Left ventricle myocardium inferior (tissue), 1 donor: ENCODE results near the gene RNF126. TPM values are rescaled to one million over a fixed set of nuclear protein-coding genes. Genes with fewer than 3 reads are reported as not detected.

Experiments
- DNase-seq: peaks from one replicate; pipeline ENCODE4 v3.0.0-alpha.2; 2020
- H3K27ac ChIP-seq: fragments of 200-600 bp; replicated peaks from 2 replicates; pipeline ENCODE4 v1.8.0; 2021
- H3K27me3 ChIP-seq: fragments of 200-600 bp; 2 replicates; pipeline ENCODE4 v1.8.0; 2021; ENCODE audit warnings: low read depth
- H3K36me3 ChIP-seq: fragments of 200-600 bp; 2 replicates; pipeline ENCODE4 v1.8.0; 2021
- H3K4me1 ChIP-seq: fragments of 200-600 bp; 2 replicates; pipeline ENCODE4 v1.8.0; 2021
- H3K4me3 ChIP-seq: fragments of 200-600 bp; 2 replicates; pipeline ENCODE4 v1.8.0; 2021; ENCODE audit warnings: mild to moderate bottlenecking, moderate library complexity
- H3K9me3 ChIP-seq: fragments of 200-600 bp; replicated peaks from 2 replicates; pipeline ENCODE4 v1.8.0; 2021
- CTCF ChIP-seq: fragments of 200-600 bp; IDR thresholded peaks from 2 replicates; pipeline ENCODE4 v1.8.0; 2021; ENCODE audit warnings: antibody characterized with exemption, mild to moderate bottlenecking, borderline replicate concordance
- intact Hi-C: fragments of 100-400 bp; cut with micrococcal nuclease; formaldehyde crosslinking; loops from one replicate; pipeline ENCODE4 v1.11.0; 2022
- total RNA-seq: library from RNA; stranded (reverse); fragmentation: NEBNext Ultra II Directional; extraction: Animal tissue kit (Norgen Biotek cat#: 25700); gene quantifications from one replicate; pipeline ENCODE4 v1.2.1, GENCODE V29; 2021
- donor health status: DM: no; HTN: yes; CAD: no; lungs with severe emphysema.

RNF126 gene
- total RNA-seq, 1 donor from 2014 or later: 25.5 TPM

GRCh38 chr19:658916-659839 is 3.8 kb downstream of the RNF126 start:
- TF ChIP-seq CTCF: no peak
- peaks cover 83% of the 10 kb centered on the region for H3K4me1 ChIP-seq
- peaks cover 7% of the 10 kb centered on the region for H3K36me3 ChIP-seq
- H3K27me3 ChIP-seq: no peaks in the 10 kb centered on the region
- H3K27ac ChIP-seq: peak overlapping the region; percentile 90
- H3K9me3 ChIP-seq: no peaks in the 10 kb centered on the region
- peak overlapping the region; percentile 41 for H3K4me3 ChIP-seq
- DNase-seq: peak; percentile 65
- intact Hi-C loops: no loop called here

GRCh38 chr19:658059-658839 is 4.8 kb downstream of the RNF126 start:
- intact Hi-C loops: no loop called here
- H3K27ac ChIP-seq: peak overlapping the region; percentile 90
- no peaks in the 10 kb centered on the region for H3K27me3 ChIP-seq
- no peak for DNase-seq
- peaks cover 74% of the 10 kb centered on the region for H3K4me1 ChIP-seq
- H3K4me3 ChIP-seq: no peak overlapping the region
- no peak for TF ChIP-seq CTCF
- peaks cover 13% of the 10 kb centered on the region for H3K36me3 ChIP-seq
- H3K9me3 ChIP-seq: no peaks in the 10 kb centered on the region

GRCh38 chr19:657611-658010 is 5.4 kb downstream of the RNF126 start:
- intact Hi-C loops: no loop called here
- H3K36me3 ChIP-seq: peaks cover 19% of the 10 kb centered on the region
- TF ChIP-seq CTCF: no peak
- no peaks in the 10 kb centered on the region for H3K27me3 ChIP-seq
- H3K4me1 ChIP-seq: peaks cover 70% of the 10 kb centered on the region
- H3K9me3 ChIP-seq: no peaks in the 10 kb centered on the region
- no peak overlapping the region for H3K4me3 ChIP-seq
- no peak overlapping the region for H3K27ac ChIP-seq
- no peak for DNase-seq

- no peak for DNase-seq
- peaks cover 63% of the 10 kb centered on the region for H3K4me1 ChIP-seq
- H3K27ac ChIP-seq: no peak overlapping the region
- no peaks in the 10 kb centered on the region for H3K9me3 ChIP-seq
- H3K27me3 ChIP-seq: no peaks in the 10 kb centered on the region
- peaks cover 26% of the 10 kb centered on the region for H3K36me3 ChIP-seq
- intact Hi-C loops: no loop called here
- no peak for TF ChIP-seq CTCF
- no peak overlapping the region for H3K4me3 ChIP-seq
Measured at GRCh38 chr19:656751-657559, 6.1 kb downstream of the RNF126 start.

GRCh38 chr19:655691-656090 is 7.3 kb downstream of the RNF126 start:
- TF ChIP-seq CTCF: no peak
- Histone ChIP-seq H3K4me1 (peaks cover 51% of the 10 kb centered on the region), H3K9me3 (no peaks in the 10 kb centered on the region), H3K4me3 (no peak overlapping the region), H3K27me3 (no peaks in the 10 kb centered on the region), H3K27ac (no peak overlapping the region), H3K36me3 (peaks cover 38% of the 10 kb centered on the region)
- intact Hi-C loops: no loop called here
- DNase-seq: no peak
